Natural killer cell (primary cell): Measurements from ENCODE around the gene ADAMTS18. TPM values are rescaled to one million over a fixed set of nuclear protein-coding genes. Genes with fewer than 3 reads are reported as not detected.

ENCODE experiments used
- ATAC-seq, 3 donors: fragments of 150-1000 bp in 2 of 3; fragments of 200-7000 bp in 1 of 3; cut with Tn5 transposase; 1 replicate in 1 of 3; 2 replicates in 2 of 3; pipeline ENCODE4 v1.10.0; 2021; ENCODE audit warnings: mild to moderate bottlenecking in 2 of 3, moderate library complexity in 2 of 3
- DNase-seq, 2 donors: peaks; one replicate each; pipeline versions ENCODE4 v3.0.0 to v3.0.0-alpha.2; 2013 to 2021; ENCODE audit warnings: mixed read lengths in 1 of 2
- H3K27ac ChIP-seq: one replicate; pipeline ENCODE4 v1.5.1; 2013; ENCODE audit warnings: mild to moderate bottlenecking, low read length
- H3K27me3 ChIP-seq: one replicate; pipeline ENCODE4 v1.6.1; 2013; ENCODE audit warnings: low read length; ENCODE audit not compliant: control insufficient read depth, insufficient read depth
- H3K36me3 ChIP-seq: one replicate; pipeline ENCODE4 v1.6.1; 2013; ENCODE audit warnings: low read length; ENCODE audit not compliant: control insufficient read depth, insufficient read depth
- H3K4me1 ChIP-seq: one replicate; pipeline ENCODE4 v1.6.1; 2013; ENCODE audit warnings: low read length; ENCODE audit not compliant: control insufficient read depth, insufficient read depth
- H3K4me3 ChIP-seq: one replicate; pipeline ENCODE4 v1.5.1; 2013; ENCODE audit warnings: low read length
- H3K9me3 ChIP-seq: one replicate; pipeline ENCODE4 v1.6.1; 2013; ENCODE audit warnings: low read length; ENCODE audit not compliant: control insufficient read depth, insufficient read depth
- H3K27ac Mint-ChIP-seq, 2 donors: one replicate each; pipeline ENCODE4 v1.8.0; 2022; ENCODE audit warnings: mild to moderate bottlenecking in 2 of 2, mixed read lengths in 2 of 2, moderate library complexity in 1 of 2
- H3K27me3 Mint-ChIP-seq, 2 donors: one replicate each; pipeline ENCODE4 v1.8.0; 2022; ENCODE audit warnings: low read depth in 2 of 2, mixed read lengths in 2 of 2
- H3K36me3 Mint-ChIP-seq: one replicate; pipeline ENCODE4 v1.8.0; 2022; ENCODE audit warnings: mixed read lengths
- H3K4me1 Mint-ChIP-seq, 2 donors: one replicate each; pipeline ENCODE4 v1.8.0; 2022; ENCODE audit warnings: mixed read lengths in 2 of 2
- H3K4me3 Mint-ChIP-seq: one replicate; pipeline ENCODE4 v1.8.0; 2022; ENCODE audit warnings: mild to moderate bottlenecking, moderate library complexity, mixed read lengths
- H3K9me3 Mint-ChIP-seq, 2 donors: one replicate each; pipeline ENCODE4 v1.8.0; 2022; ENCODE audit warnings: mixed read lengths in 2 of 2
- WGBS: methylation state at CpG from one replicate; pipeline ENCODE4 v1.1.7; 2013; ENCODE audit warnings: missing lambda C conversion rate; ENCODE audit not compliant: insufficient coverage; 5-methylcytosine and 5-hydroxymethylcytosine counted together
- intact Hi-C: fragments of 100-400 bp; cut with micrococcal nuclease; formaldehyde crosslinking; loops from one replicate; pipeline ENCODE4 v1.14.2; 2022
- total RNA-seq, 4 donors: library from RNA; stranded (reverse); fragments of 120-200 nt in 1 of 4; gene quantifications; one replicate each; pipeline versions ENCODE4 v1.2.3 to v1.2.4, GENCODE V29; 2013 to 2022
- TF ChIP-seq, protein P1 (sequence below): fragments of 200-600 bp; IDR thresholded peaks from one replicate; pipeline ENCODE4 v1.8.0; 2022; ENCODE audit warnings: antibody characterized with exemption

The ADAMTS18 gene
- total RNA-seq, 3 donors from 2014 or later (not counting 1 experiment from before 2014, with no cell fraction given), result not detected

DNA sequence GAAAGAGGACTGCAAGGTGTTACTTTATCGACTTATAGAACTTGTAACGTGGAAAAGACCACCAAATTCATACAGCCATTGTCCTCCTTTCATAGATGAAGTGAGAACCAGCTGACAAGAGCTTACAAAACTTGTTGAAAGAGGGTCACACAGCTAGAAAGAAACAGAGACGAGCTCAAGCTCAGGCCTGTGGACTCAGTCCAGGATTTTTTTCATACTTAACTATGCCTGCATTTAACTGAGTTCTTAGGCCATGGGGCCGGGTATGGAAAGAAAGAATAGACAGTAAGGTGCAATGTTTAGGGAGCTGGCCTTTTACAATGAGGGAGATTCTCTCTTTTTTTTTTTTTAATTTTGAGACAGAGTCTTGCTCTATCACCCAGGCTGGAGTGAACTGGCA is 106.1 kb downstream of the ADAMTS18 start:
- intact Hi-C loops, result no loop called here
- ATAC-seq (no peak), DNase-seq (no peak)
- H3K36me3 Mint-ChIP-seq, result no peaks in the 10 kb centered on the region
- no peak overlapping the region for H3K27ac Mint-ChIP-seq
- no peaks in the 10 kb centered on the region for H3K9me3 Mint-ChIP-seq
- H3K36me3 ChIP-seq, result no peaks in the 10 kb centered on the region
- WGBS, result 73% methylated on average over 4 of the region's 4 CpGs
- no peaks in the 10 kb centered on the region for H3K9me3 ChIP-seq
- H3K4me1 Mint-ChIP-seq, result no peaks in the 10 kb centered on the region
- H3K27ac ChIP-seq, result no peak overlapping the region
- no peak overlapping the region for H3K4me3 ChIP-seq
- no peak overlapping the region for H3K4me3 Mint-ChIP-seq
- no peaks in the 10 kb centered on the region for H3K4me1 ChIP-seq
- TF ChIP-seq, protein P1, sequence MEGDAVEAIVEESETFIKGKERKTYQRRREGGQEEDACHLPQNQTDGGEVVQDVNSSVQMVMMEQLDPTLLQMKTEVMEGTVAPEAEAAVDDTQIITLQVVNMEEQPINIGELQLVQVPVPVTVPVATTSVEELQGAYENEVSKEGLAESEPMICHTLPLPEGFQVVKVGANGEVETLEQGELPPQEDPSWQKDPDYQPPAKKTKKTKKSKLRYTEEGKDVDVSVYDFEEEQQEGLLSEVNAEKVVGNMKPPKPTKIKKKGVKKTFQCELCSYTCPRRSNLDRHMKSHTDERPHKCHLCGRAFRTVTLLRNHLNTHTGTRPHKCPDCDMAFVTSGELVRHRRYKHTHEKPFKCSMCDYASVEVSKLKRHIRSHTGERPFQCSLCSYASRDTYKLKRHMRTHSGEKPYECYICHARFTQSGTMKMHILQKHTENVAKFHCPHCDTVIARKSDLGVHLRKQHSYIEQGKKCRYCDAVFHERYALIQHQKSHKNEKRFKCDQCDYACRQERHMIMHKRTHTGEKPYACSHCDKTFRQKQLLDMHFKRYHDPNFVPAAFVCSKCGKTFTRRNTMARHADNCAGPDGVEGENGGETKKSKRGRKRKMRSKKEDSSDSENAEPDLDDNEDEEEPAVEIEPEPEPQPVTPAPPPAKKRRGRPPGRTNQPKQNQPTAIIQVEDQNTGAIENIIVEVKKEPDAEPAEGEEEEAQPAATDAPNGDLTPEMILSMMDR, result no peak
- H3K27me3 ChIP-seq, result no peaks in the 10 kb centered on the region
- no peaks in the 10 kb centered on the region for H3K27me3 Mint-ChIP-seq

DNA sequence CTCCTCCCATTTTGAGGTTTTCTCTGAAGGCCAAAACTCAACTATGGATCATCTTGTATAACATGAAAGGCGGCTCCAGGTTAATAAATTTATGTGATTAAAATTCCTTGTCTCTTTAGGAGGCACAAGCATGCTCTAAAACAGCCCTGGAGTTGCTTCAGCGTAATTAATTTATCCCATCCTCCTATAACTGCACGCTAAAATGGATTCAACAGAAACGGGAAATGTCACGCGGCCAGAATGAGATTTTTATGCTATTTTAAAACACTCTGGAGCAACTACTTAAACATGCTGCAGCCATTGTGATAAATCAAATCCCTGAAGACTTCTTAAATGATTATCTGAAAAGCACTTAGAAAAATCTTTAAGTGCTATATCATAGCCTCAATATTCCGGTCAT is 106.6 kb downstream of the ADAMTS18 start:
- DNase-seq (no peak), ATAC-seq (no peak)
- intact Hi-C loops, result no loop called here
- Mint-ChIP-seq H3K4me3 (no peak overlapping the region), H3K9me3 (no peaks in the 10 kb centered on the region), H3K27ac (no peak overlapping the region), H3K36me3 (no peaks in the 10 kb centered on the region), H3K4me1 (no peaks in the 10 kb centered on the region), H3K27me3 (no peaks in the 10 kb centered on the region)
- WGBS, result 95% methylated on average over 5 of the region's 7 CpGs
- no peaks in the 10 kb centered on the region for H3K27me3 ChIP-seq
- H3K9me3 ChIP-seq, result no peaks in the 10 kb centered on the region
- H3K4me1 ChIP-seq, result no peaks in the 10 kb centered on the region
- H3K36me3 ChIP-seq, result no peaks in the 10 kb centered on the region
- no peak overlapping the region for H3K4me3 ChIP-seq
- H3K27ac ChIP-seq, result no peak overlapping the region
- TF ChIP-seq, protein P1, result no peak

DNA sequence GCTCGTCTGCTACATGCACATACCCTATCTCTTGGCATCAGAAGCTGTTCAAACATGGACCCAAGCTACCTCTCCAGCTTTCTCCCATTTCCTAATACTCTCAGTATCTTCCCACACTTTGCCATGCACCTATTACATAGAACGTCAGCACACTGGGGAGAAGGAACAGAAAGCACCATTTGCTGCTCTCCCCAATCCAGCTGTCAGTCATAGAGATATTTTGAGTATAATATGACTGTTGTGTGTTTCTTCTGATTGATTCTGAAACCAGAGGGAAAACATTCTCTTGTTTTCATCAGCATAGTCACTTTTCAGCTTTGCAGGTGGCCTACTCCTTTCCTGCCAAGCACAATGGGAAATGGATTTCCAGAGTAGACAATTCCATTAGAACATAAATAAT is 107.1 kb downstream of the ADAMTS18 start:
- intact Hi-C loops, result no loop called here
- Mint-ChIP-seq H3K27me3 (no peaks in the 10 kb centered on the region), H3K4me1 (no peaks in the 10 kb centered on the region), H3K27ac (no peak overlapping the region), H3K9me3 (no peaks in the 10 kb centered on the region), H3K4me3 (no peak overlapping the region), H3K36me3 (no peaks in the 10 kb centered on the region)
- TF ChIP-seq, protein P1, result no peak
- Histone ChIP-seq H3K4me1 (no peaks in the 10 kb centered on the region), H3K9me3 (no peaks in the 10 kb centered on the region), H3K36me3 (no peaks in the 10 kb centered on the region), H3K4me3 (no peak overlapping the region), H3K27me3 (no peaks in the 10 kb centered on the region), H3K27ac (no peak overlapping the region)
- no peak for DNase-seq
- WGBS, result 65% methylated on average over 2 of the region's 2 CpGs
- ATAC-seq, result no peak

DNA sequence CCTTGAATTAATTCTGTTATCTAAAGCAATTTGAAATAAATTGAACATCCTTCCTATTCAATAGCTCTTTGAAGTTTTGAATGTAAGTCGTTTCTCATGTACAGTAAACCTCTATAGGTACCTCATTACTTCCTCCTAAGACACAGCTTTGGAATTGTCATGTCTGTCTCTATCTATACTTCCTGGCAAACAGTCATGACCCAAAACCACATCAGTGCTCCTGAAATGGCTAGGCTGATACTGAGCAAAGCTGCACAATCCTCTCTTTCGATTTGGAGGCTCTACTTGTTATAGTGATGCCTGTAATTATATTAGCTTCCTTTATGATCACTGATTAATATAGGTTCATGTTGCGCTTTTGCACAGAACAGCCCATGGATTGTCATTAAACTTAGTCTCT is 110.1 kb downstream of the ADAMTS18 start:
- H3K4me3 Mint-ChIP-seq, result no peak overlapping the region
- Histone ChIP-seq H3K27ac (no peak overlapping the region), H3K27me3 (no peaks in the 10 kb centered on the region), H3K4me1 (no peaks in the 10 kb centered on the region), H3K4me3 (no peak overlapping the region), H3K9me3 (no peaks in the 10 kb centered on the region), H3K36me3 (no peaks in the 10 kb centered on the region)
- intact Hi-C loops, result no loop called here
- no peaks in the 10 kb centered on the region for H3K9me3 Mint-ChIP-seq
- TF ChIP-seq, protein P1, result no peak
- H3K36me3 Mint-ChIP-seq, result no peaks in the 10 kb centered on the region
- no peaks in the 10 kb centered on the region for H3K4me1 Mint-ChIP-seq
- 67% methylated on average over 2 of the region's 3 CpGs for WGBS
- H3K27ac Mint-ChIP-seq, result no peak overlapping the region
- H3K27me3 Mint-ChIP-seq, result peaks cover 0 to 3% of the 10 kb centered on the region in 2 donors
- DNase-seq (no peak), ATAC-seq (no peak)
